ENCODE measurements around the gene PHACTR4.

DNA sequence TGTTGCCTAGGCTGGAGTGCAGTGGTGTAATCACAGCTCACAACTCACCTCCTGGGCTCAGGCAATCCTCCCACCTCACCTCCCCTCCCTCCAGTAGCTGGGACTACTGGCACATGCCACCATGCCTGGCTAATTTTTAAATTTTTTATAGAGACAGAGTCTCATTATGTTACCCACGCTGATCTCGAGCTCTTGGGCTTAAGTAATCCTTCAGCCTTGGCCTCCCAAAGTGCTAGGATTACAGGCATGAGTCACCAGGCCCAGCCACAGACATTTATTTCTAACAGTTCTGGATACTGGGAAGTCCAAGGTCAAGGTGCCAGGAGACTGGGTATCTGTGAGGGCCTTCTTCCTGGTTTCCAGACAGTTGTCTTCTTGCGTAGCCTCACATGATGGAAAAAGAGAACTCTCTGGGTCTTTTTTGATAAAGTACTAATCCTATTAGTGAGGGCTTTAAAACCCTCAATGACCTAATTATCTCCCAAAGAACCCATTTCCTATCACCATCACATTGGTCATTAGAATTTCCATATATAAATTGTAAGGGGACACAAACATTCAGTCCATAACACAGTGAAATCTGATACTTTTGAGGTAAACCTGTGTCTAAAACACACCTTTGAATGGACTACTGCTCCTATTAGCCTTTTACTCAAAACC lies 67.9 kb downstream of the PHACTR4 start:
- TF ChIP-seq POLR2A (IDR thresholded peaks at IDR 0.05), result no peak
- TF ChIP-seq, protein P1, sequence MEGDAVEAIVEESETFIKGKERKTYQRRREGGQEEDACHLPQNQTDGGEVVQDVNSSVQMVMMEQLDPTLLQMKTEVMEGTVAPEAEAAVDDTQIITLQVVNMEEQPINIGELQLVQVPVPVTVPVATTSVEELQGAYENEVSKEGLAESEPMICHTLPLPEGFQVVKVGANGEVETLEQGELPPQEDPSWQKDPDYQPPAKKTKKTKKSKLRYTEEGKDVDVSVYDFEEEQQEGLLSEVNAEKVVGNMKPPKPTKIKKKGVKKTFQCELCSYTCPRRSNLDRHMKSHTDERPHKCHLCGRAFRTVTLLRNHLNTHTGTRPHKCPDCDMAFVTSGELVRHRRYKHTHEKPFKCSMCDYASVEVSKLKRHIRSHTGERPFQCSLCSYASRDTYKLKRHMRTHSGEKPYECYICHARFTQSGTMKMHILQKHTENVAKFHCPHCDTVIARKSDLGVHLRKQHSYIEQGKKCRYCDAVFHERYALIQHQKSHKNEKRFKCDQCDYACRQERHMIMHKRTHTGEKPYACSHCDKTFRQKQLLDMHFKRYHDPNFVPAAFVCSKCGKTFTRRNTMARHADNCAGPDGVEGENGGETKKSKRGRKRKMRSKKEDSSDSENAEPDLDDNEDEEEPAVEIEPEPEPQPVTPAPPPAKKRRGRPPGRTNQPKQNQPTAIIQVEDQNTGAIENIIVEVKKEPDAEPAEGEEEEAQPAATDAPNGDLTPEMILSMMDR (IDR thresholded peaks at IDR 0.05), result no peak
